Fibroblast of skin of right quadriceps (primary cell): ENCODE results near the gene PCDHA7.
A peak's percentile ranks its signal among the peaks of the same experiment; 100 is the strongest.
"Not testable (repeated sequence)": the region's sequence is repeated elsewhere in the genome, so short reads cannot be mapped to it uniquely, and the experiment has no call there.

Experiments used
- DNase-seq: peaks from one replicate; pipeline ENCODE4 v3.0.0-alpha.2; 2013

PCDHA7 gene

GRCh38 chr5:140833993-140834392 is at the start of gene PCDHA7:
Gene PCDHA7 (plus strand): TSS chr5:140834269. CDS start chr5:140834384, 115 bp downstream.
- peak; percentile 9 for DNase-seq

- no peak for DNase-seq
Measured at GRCh38 chr5:140785905-140786686, 48.0 kb upstream of the PCDHA7 start, which contains the start of gene PCDHA1. Gene PCDHA1 (plus strand): TSS chr5:140786140.

GRCh38 chr5:140787422-140787821 is 46.6 kb upstream of the PCDHA7 start:
- DNase-seq, result not testable (repeated sequence)

GRCh38 chr5:140787849-140788504 is 46.1 kb upstream of the PCDHA7 start:
- not testable (repeated sequence) for DNase-seq

- no peak for DNase-seq
Measured at GRCh38 chr5:140791089-140791488, 43.0 kb upstream of the PCDHA7 start.

- no peak for DNase-seq
Measured at GRCh38 chr5:140794595-140795258, 39.3 kb upstream of the PCDHA7 start, which contains the start of gene PCDHA2. Gene PCDHA2 (plus strand): TSS chr5:140794852.

GRCh38 chr5:140795259-140795641 is 38.8 kb upstream of the PCDHA7 start:
- DNase-seq, result no peak

- not testable (repeated sequence) for DNase-seq
Measured at GRCh38 chr5:140796072-140796717, 37.9 kb upstream of the PCDHA7 start.

GRCh38 chr5:140796718-140797095 is 37.4 kb upstream of the PCDHA7 start:
- no peak for DNase-seq

GRCh38 chr5:140800816-140801493 is 33.1 kb upstream of the PCDHA7 start, which contains the start of gene PCDHA3:
Gene PCDHA3 (plus strand): TSS chr5:140801057.
- DNase-seq, result peak; percentile 4

- DNase-seq, result no peak
Measured at GRCh38 chr5:140801494-140801841, 32.6 kb upstream of the PCDHA7 start.

- DNase-seq, result not testable (repeated sequence)
Measured at GRCh38 chr5:140802381-140802780, 31.7 kb upstream of the PCDHA7 start.

- no peak for DNase-seq
Measured at GRCh38 chr5:140802781-140803271, 31.2 kb upstream of the PCDHA7 start.

- DNase-seq, result no peak
Measured at GRCh38 chr5:140806834-140807775, 27.0 kb upstream of the PCDHA7 start, which contains the start of gene PCDHA4. Gene PCDHA4 (plus strand): TSS chr5:140807068.

GRCh38 chr5:140808241-140808888 is 25.7 kb upstream of the PCDHA7 start:
- DNase-seq, result not testable (repeated sequence)

- DNase-seq, result no peak
Measured at GRCh38 chr5:140808889-140809291, 25.2 kb upstream of the PCDHA7 start.

GRCh38 chr5:140821375-140822280 is 12.4 kb upstream of the PCDHA7 start, which contains the start of gene PCDHA5:
Gene PCDHA5 (plus strand): TSS chr5:140821613.
- DNase-seq, result peak; percentile 4

- no peak for DNase-seq
Measured at GRCh38 chr5:140822281-140822629, 11.8 kb upstream of the PCDHA7 start.

GRCh38 chr5:140822969-140823368 is 11.1 kb upstream of the PCDHA7 start:
- not testable (repeated sequence) for DNase-seq
